HepG2 (cell line): ENCODE results near the gene CYP4F12. TPM values are rescaled to one million over a fixed set of nuclear protein-coding genes. Genes with fewer than 3 reads are reported as not detected.

Experiments
- BRCA1 ChIP-seq: sonication (generic); formaldehyde crosslinking; IDR thresholded peaks from 2 replicates; pipeline ENCODE4 v1.4.0; 2020; ENCODE audit warnings: missing genetic modification reagents
- CAMTA2 ChIP-seq: sonication (generic); formaldehyde crosslinking; IDR thresholded peaks from 2 replicates; pipeline ENCODE4 v1.4.0; 2020; ENCODE audit warnings: mild to moderate bottlenecking, missing genetic modification reagents, borderline replicate concordance
- E2F2 ChIP-seq: sonication (generic); formaldehyde crosslinking; IDR thresholded peaks from 2 replicates; pipeline ENCODE4 v1.4.0; 2020; ENCODE audit warnings: missing genetic modification reagents, borderline replicate concordance
- PAF1 ChIP-seq: IDR thresholded peaks from 2 replicates; pipeline ENCODE4 v1.6.1; 2016; ENCODE audit warnings: missing genetic modification reagents, missing compliant biosample characterization
- ZFP90 ChIP-seq: sonication (generic); formaldehyde crosslinking; IDR thresholded peaks from 2 replicates; pipeline ENCODE4 v1.8.0; 2022; ENCODE audit warnings: missing genetic modification reagents, mild to moderate bottlenecking, inconsistent platforms, borderline replicate concordance
- ZFYVE20 ChIP-seq: sonication (generic); formaldehyde crosslinking; IDR thresholded peaks from 2 replicates; pipeline ENCODE4 v1.8.0; 2023; ENCODE audit warnings: low read depth, mild to moderate bottlenecking, moderate library complexity, missing genetic modification reagents, borderline replicate concordance
- ZNF431 ChIP-seq: sonication (generic); formaldehyde crosslinking; IDR thresholded peaks from 2 replicates; pipeline ENCODE4 v1.9.0; 2022; ENCODE audit warnings: missing genetic modification reagents, low read depth, mild to moderate bottlenecking, borderline replicate concordance
- ZNF441 ChIP-seq: sonication (generic); formaldehyde crosslinking; IDR thresholded peaks from 2 replicates; pipeline ENCODE4 v1.7.0; 2021; ENCODE audit warnings: missing genetic modification reagents, borderline replicate concordance
- ZNF780A ChIP-seq: sonication (generic); formaldehyde crosslinking; IDR thresholded peaks from 2 replicates; pipeline ENCODE4 v1.8.0; 2022; ENCODE audit warnings: mild to moderate bottlenecking, missing genetic modification reagents, moderate library complexity
- ZNF782 ChIP-seq: sonication (generic); formaldehyde crosslinking; IDR thresholded peaks from 2 replicates; pipeline ENCODE4 v1.4.0; 2020; ENCODE audit warnings: missing genetic modification reagents, mild to moderate bottlenecking, borderline replicate concordance
- polyA plus RNA-seq, 8 experiments: library from polyadenylated mRNA; depleted of rRNA in 3 of 8; stranded (reverse) in 7 of 8; unstranded in 1 of 8; fragments of >200 nt; fragmentation: Illumina TruSeq in 4 of 8; extraction: Trizol in 4 of 8; gene quantifications; 2 replicates each; pipeline versions ENCODE4 v1.2.1 to v1.2.3, GENCODE V29; 2011 to 2016; ENCODE audit warnings: low read depth in 4 of 8, missing spikeins in 1 of 8, mixed read lengths in 1 of 8; ENCODE audit not compliant: insufficient read depth in 1 of 8
- total RNA-seq, 5 experiments: library from RNA; depleted of rRNA; stranded (reverse); fragments of >200 nt; fragmentation: Illumina TruSeq; extraction: Trizol; gene quantifications; 2 replicates each; pipeline ENCODE4 v1.2.3, GENCODE V29; 2016; ENCODE audit warnings: low read depth in 1 of 5
- TF ChIP-seq, protein P1 (sequence below): sonication (generic); formaldehyde crosslinking; IDR thresholded peaks from 2 replicates; pipeline ENCODE4 v1.4.0; 2020; ENCODE audit warnings: missing genetic modification reagents, borderline replicate concordance
- TF ChIP-seq, protein P2 (sequence below): sonication (generic); formaldehyde crosslinking; IDR thresholded peaks from 2 replicates; pipeline ENCODE4 v1.4.0; 2020; ENCODE audit warnings: low read depth, mild to moderate bottlenecking, missing genetic modification reagents
- TF ChIP-seq, protein P3 (sequence below): sonication (generic); formaldehyde crosslinking; IDR thresholded peaks from 2 replicates; pipeline ENCODE4 v1.8.0; 2022; ENCODE audit warnings: mild to moderate bottlenecking, missing genetic modification reagents; ENCODE audit not compliant: insufficient replicate concordance
- TF ChIP-seq, protein P4 (sequence below): sonication (generic); formaldehyde crosslinking; IDR thresholded peaks from 2 replicates; pipeline ENCODE4 v1.4.0; 2020; ENCODE audit warnings: mild to moderate bottlenecking, low read depth, missing genetic modification reagents
- TF ChIP-seq, protein P5 (sequence below): sonication (generic); formaldehyde crosslinking; IDR thresholded peaks from 2 replicates; pipeline ENCODE4 v1.9.0; 2022; ENCODE audit warnings: missing genetic modification reagents, mild to moderate bottlenecking, borderline replicate concordance
- TF ChIP-seq, protein P6 (sequence below): sonication (generic); formaldehyde crosslinking; IDR thresholded peaks from 2 replicates; pipeline ENCODE4 v1.4.0; 2020; ENCODE audit warnings: missing genetic modification reagents

The CYP4F12 gene
- total and polyA plus RNA-seq, 2 of the 13 experiments (the other 11 are each of a cell fraction or from before 2014, with no cell fraction given), result 29.9 to 30.8 TPM

- TF ChIP-seq, protein P1, sequence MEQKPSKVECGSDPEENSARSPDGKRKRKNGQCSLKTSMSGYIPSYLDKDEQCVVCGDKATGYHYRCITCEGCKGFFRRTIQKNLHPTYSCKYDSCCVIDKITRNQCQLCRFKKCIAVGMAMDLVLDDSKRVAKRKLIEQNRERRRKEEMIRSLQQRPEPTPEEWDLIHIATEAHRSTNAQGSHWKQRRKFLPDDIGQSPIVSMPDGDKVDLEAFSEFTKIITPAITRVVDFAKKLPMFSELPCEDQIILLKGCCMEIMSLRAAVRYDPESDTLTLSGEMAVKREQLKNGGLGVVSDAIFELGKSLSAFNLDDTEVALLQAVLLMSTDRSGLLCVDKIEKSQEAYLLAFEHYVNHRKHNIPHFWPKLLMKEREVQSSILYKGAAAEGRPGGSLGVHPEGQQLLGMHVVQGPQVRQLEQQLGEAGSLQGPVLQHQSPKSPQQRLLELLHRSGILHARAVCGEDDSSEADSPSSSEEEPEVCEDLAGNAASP (CRISPR knock-in tag), result peak; percentile 53
- no peak for TF ChIP-seq ZNF782 (CRISPR knock-in tag)
- TF ChIP-seq, protein P2, sequence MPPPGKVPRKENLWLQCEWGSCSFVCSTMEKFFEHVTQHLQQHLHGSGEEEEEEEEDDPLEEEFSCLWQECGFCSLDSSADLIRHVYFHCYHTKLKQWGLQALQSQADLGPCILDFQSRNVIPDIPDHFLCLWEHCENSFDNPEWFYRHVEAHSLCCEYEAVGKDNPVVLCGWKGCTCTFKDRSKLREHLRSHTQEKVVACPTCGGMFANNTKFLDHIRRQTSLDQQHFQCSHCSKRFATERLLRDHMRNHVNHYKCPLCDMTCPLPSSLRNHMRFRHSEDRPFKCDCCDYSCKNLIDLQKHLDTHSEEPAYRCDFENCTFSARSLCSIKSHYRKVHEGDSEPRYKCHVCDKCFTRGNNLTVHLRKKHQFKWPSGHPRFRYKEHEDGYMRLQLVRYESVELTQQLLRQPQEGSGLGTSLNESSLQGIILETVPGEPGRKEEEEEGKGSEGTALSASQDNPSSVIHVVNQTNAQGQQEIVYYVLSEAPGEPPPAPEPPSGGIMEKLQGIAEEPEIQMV, result no peak
- TF ChIP-seq ZFP90 (CRISPR knock-in tag), result 0 out of 2 replicates have a peak, but pooled peaks have one; percentile 39
- no peak for TF ChIP-seq CAMTA2 (CRISPR knock-in tag)
- no peak for TF ChIP-seq ZFYVE20 (CRISPR knock-in tag)
- no peak for TF ChIP-seq ZNF441 (CRISPR knock-in tag)
- TF ChIP-seq E2F2 (CRISPR knock-in tag), result no peak
- TF ChIP-seq, protein P3, sequence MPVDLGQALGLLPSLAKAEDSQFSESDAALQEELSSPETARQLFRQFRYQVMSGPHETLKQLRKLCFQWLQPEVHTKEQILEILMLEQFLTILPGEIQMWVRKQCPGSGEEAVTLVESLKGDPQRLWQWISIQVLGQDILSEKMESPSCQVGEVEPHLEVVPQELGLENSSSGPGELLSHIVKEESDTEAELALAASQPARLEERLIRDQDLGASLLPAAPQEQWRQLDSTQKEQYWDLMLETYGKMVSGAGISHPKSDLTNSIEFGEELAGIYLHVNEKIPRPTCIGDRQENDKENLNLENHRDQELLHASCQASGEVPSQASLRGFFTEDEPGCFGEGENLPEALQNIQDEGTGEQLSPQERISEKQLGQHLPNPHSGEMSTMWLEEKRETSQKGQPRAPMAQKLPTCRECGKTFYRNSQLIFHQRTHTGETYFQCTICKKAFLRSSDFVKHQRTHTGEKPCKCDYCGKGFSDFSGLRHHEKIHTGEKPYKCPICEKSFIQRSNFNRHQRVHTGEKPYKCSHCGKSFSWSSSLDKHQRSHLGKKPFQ (CRISPR knock-in tag), result no peak
- TF ChIP-seq, protein P4, sequence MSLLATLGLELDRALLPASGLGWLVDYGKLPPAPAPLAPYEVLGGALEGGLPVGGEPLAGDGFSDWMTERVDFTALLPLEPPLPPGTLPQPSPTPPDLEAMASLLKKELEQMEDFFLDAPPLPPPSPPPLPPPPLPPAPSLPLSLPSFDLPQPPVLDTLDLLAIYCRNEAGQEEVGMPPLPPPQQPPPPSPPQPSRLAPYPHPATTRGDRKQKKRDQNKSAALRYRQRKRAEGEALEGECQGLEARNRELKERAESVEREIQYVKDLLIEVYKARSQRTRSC (CRISPR knock-in tag), result no peak
- TF ChIP-seq, protein P5, sequence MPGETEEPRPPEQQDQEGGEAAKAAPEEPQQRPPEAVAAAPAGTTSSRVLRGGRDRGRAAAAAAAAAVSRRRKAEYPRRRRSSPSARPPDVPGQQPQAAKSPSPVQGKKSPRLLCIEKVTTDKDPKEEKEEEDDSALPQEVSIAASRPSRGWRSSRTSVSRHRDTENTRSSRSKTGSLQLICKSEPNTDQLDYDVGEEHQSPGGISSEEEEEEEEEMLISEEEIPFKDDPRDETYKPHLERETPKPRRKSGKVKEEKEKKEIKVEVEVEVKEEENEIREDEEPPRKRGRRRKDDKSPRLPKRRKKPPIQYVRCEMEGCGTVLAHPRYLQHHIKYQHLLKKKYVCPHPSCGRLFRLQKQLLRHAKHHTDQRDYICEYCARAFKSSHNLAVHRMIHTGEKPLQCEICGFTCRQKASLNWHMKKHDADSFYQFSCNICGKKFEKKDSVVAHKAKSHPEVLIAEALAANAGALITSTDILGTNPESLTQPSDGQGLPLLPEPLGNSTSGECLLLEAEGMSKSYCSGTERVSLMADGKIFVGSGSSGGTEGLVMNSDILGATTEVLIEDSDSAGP (CRISPR knock-in tag), result peak; percentile 75; the same call in 1 of the 2 replicates
- TF ChIP-seq, protein P6, sequence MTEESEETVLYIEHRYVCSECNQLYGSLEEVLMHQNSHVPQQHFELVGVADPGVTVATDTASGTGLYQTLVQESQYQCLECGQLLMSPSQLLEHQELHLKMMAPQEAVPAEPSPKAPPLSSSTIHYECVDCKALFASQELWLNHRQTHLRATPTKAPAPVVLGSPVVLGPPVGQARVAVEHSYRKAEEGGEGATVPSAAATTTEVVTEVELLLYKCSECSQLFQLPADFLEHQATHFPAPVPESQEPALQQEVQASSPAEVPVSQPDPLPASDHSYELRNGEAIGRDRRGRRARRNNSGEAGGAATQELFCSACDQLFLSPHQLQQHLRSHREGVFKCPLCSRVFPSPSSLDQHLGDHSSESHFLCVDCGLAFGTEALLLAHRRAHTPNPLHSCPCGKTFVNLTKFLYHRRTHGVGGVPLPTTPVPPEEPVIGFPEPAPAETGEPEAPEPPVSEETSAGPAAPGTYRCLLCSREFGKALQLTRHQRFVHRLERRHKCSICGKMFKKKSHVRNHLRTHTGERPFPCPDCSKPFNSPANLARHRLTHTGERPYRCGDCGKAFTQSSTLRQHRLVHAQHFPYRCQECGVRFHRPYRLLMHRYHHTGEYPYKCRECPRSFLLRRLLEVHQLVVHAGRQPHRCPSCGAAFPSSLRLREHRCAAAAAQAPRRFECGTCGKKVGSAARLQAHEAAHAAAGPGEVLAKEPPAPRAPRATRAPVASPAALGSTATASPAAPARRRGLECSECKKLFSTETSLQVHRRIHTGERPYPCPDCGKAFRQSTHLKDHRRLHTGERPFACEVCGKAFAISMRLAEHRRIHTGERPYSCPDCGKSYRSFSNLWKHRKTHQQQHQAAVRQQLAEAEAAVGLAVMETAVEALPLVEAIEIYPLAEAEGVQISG (CRISPR knock-in tag), result no peak
- no peak for TF ChIP-seq PAF1 (CRISPR knock-in tag)
- peak; percentile 48; the same call in 1 of the 2 replicates for TF ChIP-seq BRCA1 (CRISPR knock-in tag)
- no peak for TF ChIP-seq ZNF780A (CRISPR knock-in tag)
- TF ChIP-seq ZNF431 (CRISPR knock-in tag), result no peak
Observed at GRCh38 chr19:15640904-15641597, 31.8 kb upstream of the CYP4F12 start (continued).
